ENCODE measurements around the gene SAYSD1.
"Not testable (repeated sequence)": the region's sequence is repeated elsewhere in the genome, so short reads cannot be mapped to it uniquely, and the experiment has no call there.

Gene SAYSD1

GRCh38 chr6:39114704-39115599 lies at the start of gene SAYSD1:
SAYSD1 (minus strand) TSS chr6:39115186; CDS start chr6:39115089, 97 bp downstream.
- peak; percentile 85 to 91 for DNase-seq

GRCh38 chr6:39157511-39157910 lies 42.5 kb upstream of the SAYSD1 start:
- DNase-seq: no peak

GRCh38 chr6:39156801-39157200 lies 41.8 kb upstream of the SAYSD1 start:
- no peak for DNase-seq

GRCh38 chr6:39154705-39155104 lies 39.7 kb upstream of the SAYSD1 start:
- no peak for DNase-seq

- no peak for DNase-seq
Observed at GRCh38 chr6:39153766-39154397, 38.9 kb upstream of the SAYSD1 start.

- DNase-seq: no peak
Observed at GRCh38 chr6:39152262-39152661, 37.3 kb upstream of the SAYSD1 start.

- no peak for DNase-seq
Observed at GRCh38 chr6:39151211-39151610, 36.2 kb upstream of the SAYSD1 start.

GRCh38 chr6:39144481-39145173 lies 29.6 kb upstream of the SAYSD1 start:
- DNase-seq: no peak

- DNase-seq: no peak
Observed at GRCh38 chr6:39143238-39143930, 28.4 kb upstream of the SAYSD1 start.

GRCh38 chr6:39140556-39141167 lies 25.7 kb upstream of the SAYSD1 start:
- no peak for DNase-seq

- peak in 1 of 2 donors; percentile 57 for DNase-seq
Observed at GRCh38 chr6:39137245-39137644, 22.3 kb upstream of the SAYSD1 start.

- DNase-seq: not testable (repeated sequence)
Observed at GRCh38 chr6:39136207-39136606, 21.2 kb upstream of the SAYSD1 start.

GRCh38 chr6:39134761-39135160 lies 19.8 kb upstream of the SAYSD1 start:
- not testable (repeated sequence) for DNase-seq

- DNase-seq: no peak
Observed at GRCh38 chr6:39130691-39131090, 15.7 kb upstream of the SAYSD1 start.

- DNase-seq: no peak
Observed at GRCh38 chr6:39128832-39129231, 13.8 kb upstream of the SAYSD1 start.

- DNase-seq: no peak
Observed at GRCh38 chr6:39128106-39128505, 13.1 kb upstream of the SAYSD1 start.

GRCh38 chr6:39124114-39124513 lies 9.1 kb upstream of the SAYSD1 start:
- DNase-seq: no peak

- no peak for DNase-seq
Observed at GRCh38 chr6:39118921-39119320, 3.9 kb upstream of the SAYSD1 start.

- no peak for DNase-seq
Observed at GRCh38 chr6:39114388-39114703, 640 bp downstream of the SAYSD1 start.

GRCh38 chr6:39113788-39114187 lies 1.2 kb downstream of the SAYSD1 start:
- DNase-seq: no peak

GRCh38 chr6:39111280-39111679 lies 3.7 kb downstream of the SAYSD1 start:
- no peak for DNase-seq

- DNase-seq: no peak
Observed at GRCh38 chr6:39108041-39108839, 6.7 kb downstream of the SAYSD1 start.

Data from inflammatory macrophage treated with lipopolysaccharide for 1 hour (primary cell).